ENCODE measurements around the gene ABT1. TPM values are rescaled to one million over a fixed set of nuclear protein-coding genes. Genes with fewer than 3 reads are reported as not detected.

The ABT1 gene
- total and polyA plus RNA-seq, 2 of the 8 experiments (the other 6 are each of a cell fraction or from before 2014, with no cell fraction given), result 20.5 to 30.7 TPM

GRCh38 chr6:26597821-26598220 lies 1.1 kb downstream of the ABT1 start (continued):
- TF ChIP-seq ATF2 (IDR thresholded peaks at IDR 0.05; ENCODE audit: low read length) (no peak), FOSL1 (IDR thresholded peaks at IDR 0.05; ENCODE audit: insufficient read depth, low read depth, low read length) (no peak), ATF3 (IDR thresholded peaks at IDR 0.05; ENCODE audit: insufficient read depth, low read depth, low read length) (no peak), MAFK (IDR thresholded peaks at IDR 0.05; ENCODE audit: low read depth, low read length) (no peak), EP300 (IDR thresholded peaks at IDR 0.05; ENCODE audit: borderline replicate concordance in 1 of 2, low read depth in 2 of 2, low read length in 2 of 2) (no peak)
